ENCODE measurements around the gene KRTAP21-3. TPM values are rescaled to one million over a fixed set of nuclear protein-coding genes. Genes with fewer than 3 reads are reported as not detected.
"Not testable (repeated sequence)": the region's sequence is repeated elsewhere in the genome, so short reads cannot be mapped to it uniquely, and the experiment has no call there.

The KRTAP21-3 gene, protein sequence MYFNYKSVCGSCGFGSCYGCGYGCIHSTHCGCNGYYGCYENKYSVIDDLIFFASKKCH
- not detected for polyA plus RNA-seq
- long read RNA-seq, donor 1 = 0 reads
- long read RNA-seq, donor 2 = 0 reads
- long read RNA-seq, donor 3 = 0 reads
- long read RNA-seq, donor 4 = 0 reads
- long read RNA-seq, donor 5 = 0 reads
- long read RNA-seq, donor 6 = 0 reads
- long read RNA-seq, donor 7 = 0 reads
- long read RNA-seq, donor 8 = 0 reads
- long read RNA-seq, donor 9 = 0 reads
- long read RNA-seq, donor 10 = 0 reads
- long read RNA-seq, donor 11 = 0 reads

DNA sequence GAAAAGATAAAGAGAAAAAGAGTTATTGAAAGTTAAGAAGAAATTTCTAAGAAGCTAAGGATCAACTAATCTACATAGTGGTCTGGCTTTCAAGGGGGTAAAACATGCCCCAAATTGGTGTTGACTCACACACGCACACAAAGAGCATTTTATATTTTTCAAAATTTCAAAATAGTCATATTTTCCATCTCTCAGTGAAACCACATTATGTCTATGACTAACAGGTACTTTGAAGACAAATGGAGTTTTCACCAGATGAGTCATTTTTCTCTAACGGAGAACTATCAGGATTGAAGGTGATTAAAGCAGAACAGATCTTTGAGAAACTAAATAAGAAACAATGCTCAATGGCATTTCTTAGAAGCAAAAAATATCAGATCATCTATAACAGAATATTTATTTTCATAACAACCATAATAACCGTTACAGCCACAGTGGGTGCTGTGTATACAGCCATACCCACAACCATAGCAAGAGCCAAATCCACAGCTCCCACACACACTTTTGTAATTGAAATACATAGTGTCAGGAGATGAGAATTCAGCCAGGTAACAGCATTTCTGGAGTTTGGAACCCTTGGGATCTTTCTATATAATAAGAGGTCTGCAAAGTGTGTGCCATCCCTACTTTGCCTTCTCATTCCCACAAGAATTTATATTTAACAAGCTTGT lies at the start of gene KRTAP21-3:
Gene KRTAP21-3 (minus strand): TSS at position 539 of the 671 bp plus-strand sequence. CDS start 18 bp downstream, at position 521.
- H3K27ac ChIP-seq (ENCODE audit: low read length) = no peak within 1 kb of the TSS

DNA sequence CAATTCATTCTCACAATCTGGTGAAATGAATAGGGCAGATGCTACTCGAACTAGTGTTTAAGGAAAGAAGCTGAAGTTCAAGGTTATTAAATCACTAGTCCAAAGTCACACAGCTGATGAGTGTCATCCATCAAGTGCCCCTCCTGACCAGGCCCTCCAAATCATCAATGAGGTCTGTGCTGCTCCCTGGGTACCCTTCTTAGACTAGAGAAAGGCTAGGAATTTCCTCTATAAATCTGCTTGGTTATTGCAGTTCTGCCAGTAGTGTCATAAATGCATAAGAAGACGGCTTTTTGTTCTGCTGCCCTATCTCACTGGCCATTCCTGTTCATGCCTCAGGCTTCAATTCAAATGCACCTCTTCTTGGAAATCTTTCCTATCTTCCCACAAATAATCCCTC lies 42.2 kb upstream of the KRTAP21-3 start:
- Histone ChIP-seq H3K27ac (ENCODE audit: low read length) (no peak overlapping the region), H3K4me1 (ENCODE audit: control insufficient read depth, insufficient read depth, low read length) (no peaks in the 10 kb centered on the region), H3K9me3 (ENCODE audit: control insufficient read depth, low read depth, low read length) (no peaks in the 10 kb centered on the region), H3K27me3 (ENCODE audit: control insufficient read depth, insufficient read depth, low read length) (no peaks in the 10 kb centered on the region), H3K4me3 (ENCODE audit: low read length) (no peak overlapping the region), H3K36me3 (ENCODE audit: control insufficient read depth, insufficient read depth, low read length) (no peaks in the 10 kb centered on the region)
- 100% methylated on average over 1 of the region's 2 CpGs for WGBS (ENCODE audit: insufficient coverage, low lambda C conversion rate)
- no peak for DNase-seq

More for the DNA sequence above, at the start of gene KRTAP21-3:
- H3K9me3 ChIP-seq (ENCODE audit: control insufficient read depth, low read depth, low read length) = no peaks in the 10 kb centered on the region
- no peaks in the 10 kb centered on the region for H3K36me3 ChIP-seq (ENCODE audit: control insufficient read depth, insufficient read depth, low read length)
- WGBS (ENCODE audit: insufficient coverage, low lambda C conversion rate) = 83% methylated on average over 1 of the region's 3 CpGs
- H3K4me1 ChIP-seq (ENCODE audit: control insufficient read depth, insufficient read depth, low read length) = no peaks in the 10 kb centered on the region
- H3K27me3 ChIP-seq (ENCODE audit: control insufficient read depth, insufficient read depth, low read length) = no peaks in the 10 kb centered on the region
- no peak for DNase-seq
- no peak within 1 kb of the TSS for H3K4me3 ChIP-seq (ENCODE audit: low read length)

- no peak overlapping the region for H3K4me3 ChIP-seq (ENCODE audit: low read length)
- H3K9me3 ChIP-seq (ENCODE audit: control insufficient read depth, low read depth, low read length) = no peaks in the 10 kb centered on the region
- no peak for DNase-seq
- no peaks in the 10 kb centered on the region for H3K36me3 ChIP-seq (ENCODE audit: control insufficient read depth, insufficient read depth, low read length)
- H3K27me3 ChIP-seq (ENCODE audit: control insufficient read depth, insufficient read depth, low read length) = no peaks in the 10 kb centered on the region
- no peak overlapping the region for H3K27ac ChIP-seq (ENCODE audit: low read length)
- no peaks in the 10 kb centered on the region for H3K4me1 ChIP-seq (ENCODE audit: control insufficient read depth, insufficient read depth, low read length)
- no CpG with 5 or more reads among the region's 2 CpGs for WGBS (ENCODE audit: insufficient coverage, low lambda C conversion rate)
These were observed 39.7 kb upstream of the KRTAP21-3 start for GRCh38 chr21:30758306-30758705.

DNA sequence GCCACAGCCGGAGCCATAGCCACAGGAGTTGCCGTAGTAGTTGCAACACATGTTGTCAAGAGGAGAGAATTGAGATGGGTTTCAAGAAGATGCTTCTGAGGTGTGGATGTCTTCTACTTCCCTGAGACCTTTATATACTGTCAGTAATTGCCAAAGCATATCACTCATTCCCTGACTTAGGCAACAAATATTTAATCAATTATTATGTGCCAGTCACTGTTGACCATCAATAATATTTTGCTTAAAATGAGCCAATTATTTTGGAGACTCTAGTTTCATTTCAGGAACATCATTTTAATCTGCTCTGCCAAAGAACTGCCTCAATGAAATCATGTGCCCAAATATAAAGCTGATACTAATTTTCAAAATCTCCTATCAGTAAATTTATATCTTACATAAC lies 36.8 kb upstream of the KRTAP21-3 start, which contains the start of gene KRTAP21-1:
Gene KRTAP21-1 (minus strand): TSS at position 101 of the 400 bp plus-strand sequence. CDS start 50 bp downstream, at position 51.
- not testable (repeated sequence) for DNase-seq; H3K4me3 ChIP-seq (ENCODE audit: low read length); H3K36me3 ChIP-seq (ENCODE audit: control insufficient read depth, insufficient read depth, low read length); H3K4me1 ChIP-seq (ENCODE audit: control insufficient read depth, insufficient read depth, low read length); H3K27ac ChIP-seq (ENCODE audit: low read length); H3K9me3 ChIP-seq (ENCODE audit: control insufficient read depth, low read depth, low read length); H3K27me3 ChIP-seq (ENCODE audit: control insufficient read depth, insufficient read depth, low read length)
- WGBS (ENCODE audit: insufficient coverage, low lambda C conversion rate) = no CpG with 5 or more reads among the region's 2 CpGs

DNA sequence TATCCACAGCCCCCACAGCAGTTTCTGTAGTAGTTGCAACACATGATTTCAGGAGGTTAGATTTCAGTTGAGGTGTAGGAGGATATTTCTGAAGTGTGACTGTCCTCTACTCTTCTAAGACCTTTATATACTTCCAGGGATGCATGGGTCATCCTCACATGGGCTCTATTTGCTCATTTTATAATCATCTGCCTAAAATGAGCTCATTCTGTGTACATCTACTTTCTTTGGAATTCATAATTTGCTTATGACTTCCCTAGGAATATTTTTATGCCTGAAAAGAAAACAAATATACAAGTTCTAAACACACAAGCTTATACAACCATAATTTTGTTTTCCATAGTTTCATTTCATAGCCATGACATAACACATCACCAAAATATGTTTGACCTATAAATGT lies 28.6 kb upstream of the KRTAP21-3 start, which contains the start of gene KRTAP21-2:
Gene KRTAP21-2 (minus strand): TSS at position 101 of the 400 bp plus-strand sequence. CDS start 57 bp downstream, at position 44.
- no peak for DNase-seq
- Histone ChIP-seq H3K27me3 (ENCODE audit: control insufficient read depth, insufficient read depth, low read length) (no peaks in the 10 kb centered on the region), H3K36me3 (ENCODE audit: control insufficient read depth, insufficient read depth, low read length) (no peaks in the 10 kb centered on the region), H3K27ac (ENCODE audit: low read length) (no peak within 1 kb of the TSS), H3K4me3 (ENCODE audit: low read length) (no peak within 1 kb of the TSS), H3K4me1 (ENCODE audit: control insufficient read depth, insufficient read depth, low read length) (no peaks in the 10 kb centered on the region), H3K9me3 (ENCODE audit: control insufficient read depth, low read depth, low read length) (no peaks in the 10 kb centered on the region)

DNA sequence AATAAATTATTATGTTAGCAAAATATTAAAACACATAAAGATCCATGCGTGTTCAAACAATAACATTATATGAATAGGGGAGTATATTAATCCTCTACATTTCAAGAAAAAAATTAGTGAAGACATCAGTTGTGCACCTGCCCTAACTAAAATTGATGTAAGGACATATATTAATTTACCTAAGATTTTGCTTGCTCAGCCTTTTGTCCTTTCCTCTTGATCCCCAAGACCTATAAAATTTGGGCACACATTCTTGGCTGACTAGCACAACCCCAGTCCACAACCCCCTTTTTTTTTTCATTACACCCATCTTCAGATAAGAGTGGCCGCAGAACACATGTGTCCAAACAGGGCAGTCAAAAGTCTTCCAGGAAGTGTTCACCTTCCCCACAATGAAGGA lies 21.9 kb upstream of the KRTAP21-3 start:
- Histone ChIP-seq H3K36me3 (ENCODE audit: control insufficient read depth, insufficient read depth, low read length) (no peaks in the 10 kb centered on the region), H3K4me3 (ENCODE audit: low read length) (no peak overlapping the region), H3K27me3 (ENCODE audit: control insufficient read depth, insufficient read depth, low read length) (no peaks in the 10 kb centered on the region), H3K27ac (ENCODE audit: low read length) (no peak overlapping the region), H3K4me1 (ENCODE audit: control insufficient read depth, insufficient read depth, low read length) (no peaks in the 10 kb centered on the region), H3K9me3 (ENCODE audit: control insufficient read depth, low read depth, low read length) (no peaks in the 10 kb centered on the region)
- WGBS (ENCODE audit: insufficient coverage, low lambda C conversion rate) = 90% methylated on average over 2 of the region's 2 CpGs
- no peak for DNase-seq

DNA sequence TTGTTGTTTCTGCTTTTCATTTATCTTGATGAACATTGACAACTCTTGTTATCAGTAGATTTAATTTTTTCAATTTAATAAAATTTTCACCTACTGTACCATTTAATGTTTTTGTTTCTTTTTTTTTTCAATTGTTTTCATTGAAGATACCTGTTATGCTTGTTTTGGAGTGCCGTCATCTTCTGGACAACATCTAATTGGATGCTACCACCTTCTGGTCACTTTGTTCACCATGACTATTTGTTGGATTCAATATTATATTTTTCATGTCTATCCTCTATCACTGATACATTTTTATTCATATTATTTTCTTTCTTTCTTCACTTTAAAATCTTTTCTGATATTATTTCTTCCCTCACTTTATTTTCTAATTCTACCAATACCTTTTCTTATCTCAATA lies 14.4 kb upstream of the KRTAP21-3 start:
- Histone ChIP-seq H3K4me1 (ENCODE audit: control insufficient read depth, insufficient read depth, low read length) (no peaks in the 10 kb centered on the region), H3K9me3 (ENCODE audit: control insufficient read depth, low read depth, low read length) (no peaks in the 10 kb centered on the region), H3K27ac (ENCODE audit: low read length) (no peak overlapping the region), H3K4me3 (ENCODE audit: low read length) (no peak overlapping the region), H3K36me3 (ENCODE audit: control insufficient read depth, insufficient read depth, low read length) (no peaks in the 10 kb centered on the region), H3K27me3 (ENCODE audit: control insufficient read depth, insufficient read depth, low read length) (no peaks in the 10 kb centered on the region)
- 56% methylated on average over 1 of the region's 1 CpG for WGBS (ENCODE audit: insufficient coverage, low lambda C conversion rate)
- no peak for DNase-seq

DNA sequence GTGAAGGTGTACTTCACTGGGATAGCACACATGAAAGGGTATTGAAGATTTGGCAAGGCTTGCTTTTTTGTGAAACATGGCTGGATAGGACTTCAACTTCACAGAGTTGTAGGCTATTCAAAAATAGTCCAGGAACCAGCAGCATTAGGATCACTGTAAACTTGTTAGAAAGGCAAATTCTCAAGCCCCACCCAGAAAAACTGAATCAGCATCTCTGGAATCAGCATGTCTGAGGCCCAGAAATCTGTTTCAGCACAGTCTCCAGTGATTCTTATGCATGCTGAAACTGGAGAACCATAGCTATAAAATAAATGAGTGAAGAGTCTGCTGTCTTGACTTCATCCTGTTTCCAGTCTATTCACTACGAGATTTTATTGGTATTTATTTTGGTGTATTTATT lies 8.1 kb upstream of the KRTAP21-3 start:
- no peak overlapping the region for H3K4me3 ChIP-seq (ENCODE audit: low read length)
- H3K27ac ChIP-seq (ENCODE audit: low read length) = no peak overlapping the region
- H3K9me3 ChIP-seq (ENCODE audit: control insufficient read depth, low read depth, low read length) = peaks cover 3% of the 10 kb centered on the region
- no peaks in the 10 kb centered on the region for H3K36me3 ChIP-seq (ENCODE audit: control insufficient read depth, insufficient read depth, low read length)
- 67% methylated on average over 1 of the region's 1 CpG for WGBS (ENCODE audit: insufficient coverage, low lambda C conversion rate)
- no peak for DNase-seq
- H3K4me1 ChIP-seq (ENCODE audit: control insufficient read depth, insufficient read depth, low read length) = no peaks in the 10 kb centered on the region
- no peaks in the 10 kb centered on the region for H3K27me3 ChIP-seq (ENCODE audit: control insufficient read depth, insufficient read depth, low read length)

DNA sequence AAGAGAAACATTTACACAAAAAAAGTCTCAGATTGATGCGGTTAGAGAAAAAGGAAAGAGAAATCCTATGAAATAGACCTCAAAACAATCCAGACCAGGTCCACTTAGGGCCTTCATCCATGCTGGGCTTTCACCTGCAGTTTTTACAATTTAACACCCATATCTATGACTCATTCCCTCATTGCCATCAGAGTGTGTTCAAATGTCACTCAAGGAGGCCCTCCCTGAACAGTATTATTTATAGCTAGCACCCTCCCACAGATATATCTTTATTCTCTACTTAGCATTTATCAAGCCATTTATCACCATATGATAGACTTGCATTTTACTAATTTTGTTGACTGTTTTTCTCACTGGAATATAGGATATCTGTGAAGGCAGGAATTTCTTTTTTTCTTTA lies 824 bp upstream of the KRTAP21-3 start:
- 100% methylated on average over 1 of the region's 1 CpG for WGBS (ENCODE audit: insufficient coverage, low lambda C conversion rate)
- H3K4me3 ChIP-seq (ENCODE audit: low read length) = no peak overlapping the region
- H3K4me1 ChIP-seq (ENCODE audit: control insufficient read depth, insufficient read depth, low read length) = no peaks in the 10 kb centered on the region
- no peaks in the 10 kb centered on the region for H3K9me3 ChIP-seq (ENCODE audit: control insufficient read depth, low read depth, low read length)
- no peak overlapping the region for H3K27ac ChIP-seq (ENCODE audit: low read length)
- no peak for DNase-seq
- no peaks in the 10 kb centered on the region for H3K36me3 ChIP-seq (ENCODE audit: control insufficient read depth, insufficient read depth, low read length)
- H3K27me3 ChIP-seq (ENCODE audit: control insufficient read depth, insufficient read depth, low read length) = no peaks in the 10 kb centered on the region

DNA sequence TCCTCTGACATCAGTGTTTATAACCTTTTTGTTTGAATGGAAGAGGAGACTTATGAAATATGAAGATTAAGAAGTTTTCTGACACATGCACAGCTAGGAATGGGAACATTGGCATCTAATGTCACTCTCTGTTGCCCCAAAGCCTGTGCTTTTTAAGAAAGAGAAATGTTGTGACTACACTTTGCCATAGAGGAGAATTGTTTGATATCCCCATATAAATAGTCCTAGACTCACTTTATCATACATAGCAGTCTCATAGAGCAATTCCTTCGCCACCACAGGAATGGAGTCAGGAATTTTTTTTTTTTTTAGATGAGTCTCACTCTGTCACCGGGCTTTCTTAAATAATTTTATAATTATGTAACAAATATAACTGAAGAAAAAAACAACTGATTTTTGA lies 1.5 kb downstream of the KRTAP21-3 start:
- H3K27ac ChIP-seq (ENCODE audit: low read length) = no peak overlapping the region
- H3K36me3 ChIP-seq (ENCODE audit: control insufficient read depth, insufficient read depth, low read length) = no peaks in the 10 kb centered on the region
- no peaks in the 10 kb centered on the region for H3K9me3 ChIP-seq (ENCODE audit: control insufficient read depth, low read depth, low read length)
- DNase-seq = no peak
- WGBS (ENCODE audit: insufficient coverage, low lambda C conversion rate) = no CpG with 5 or more reads among the region's 2 CpGs
- no peaks in the 10 kb centered on the region for H3K4me1 ChIP-seq (ENCODE audit: control insufficient read depth, insufficient read depth, low read length)
- no peak overlapping the region for H3K4me3 ChIP-seq (ENCODE audit: low read length)
- H3K27me3 ChIP-seq (ENCODE audit: control insufficient read depth, insufficient read depth, low read length) = no peaks in the 10 kb centered on the region
